ENCODE results near the gene RITA1. TPM values are rescaled to one million over a fixed set of nuclear protein-coding genes. Genes with fewer than 3 reads are reported as not detected.
"Not testable (repeated sequence)": the region's sequence is repeated elsewhere in the genome, so short reads cannot be mapped to it uniquely, and the experiment has no call there.

The RITA1 gene
- total RNA-seq, 6 experiments from 2014 or later: 11.1 to 33.0 (median 22.3) TPM

DNA sequence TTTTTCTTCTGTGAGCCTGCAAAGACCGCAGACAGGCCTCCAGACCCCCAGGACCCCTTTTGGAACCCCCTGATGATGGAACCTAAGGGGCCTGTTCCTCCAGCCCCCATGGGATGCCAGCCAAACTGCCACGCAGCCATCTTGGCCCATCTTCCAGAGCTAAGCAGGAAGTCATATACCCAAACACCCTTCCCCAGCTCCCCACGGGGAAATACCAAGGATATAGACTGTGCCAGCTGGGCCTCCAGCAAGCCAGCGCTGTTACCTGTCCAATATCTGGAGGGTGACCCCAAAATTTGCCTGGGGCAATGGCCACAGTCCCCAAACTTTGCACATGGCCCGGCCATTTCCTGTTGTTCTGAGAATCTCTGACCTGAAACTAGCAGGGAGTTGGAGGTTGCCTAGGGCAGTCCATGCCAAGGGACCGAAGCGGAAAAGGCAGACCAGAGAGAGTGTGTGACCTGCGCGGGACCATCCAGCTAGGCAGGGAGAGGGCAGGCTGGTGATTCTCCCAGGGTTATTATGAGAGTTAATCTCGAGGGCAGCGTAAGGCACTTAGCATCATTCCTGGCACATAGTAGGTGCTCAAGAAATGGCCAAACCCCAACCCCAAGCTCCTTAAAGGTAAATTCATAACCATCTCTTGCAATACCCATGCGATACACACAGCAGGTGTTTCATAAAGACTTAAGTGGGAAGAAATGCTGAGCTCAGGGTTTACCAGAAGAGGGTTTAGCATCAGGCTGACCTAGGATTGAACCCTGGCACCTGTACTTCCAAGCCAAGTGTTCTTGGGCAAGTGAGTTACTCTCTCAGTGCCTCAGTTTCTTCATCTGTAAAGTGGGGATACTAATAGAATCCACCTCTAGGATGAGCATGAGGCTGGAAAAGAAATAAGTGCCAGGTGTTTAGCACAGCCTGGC, 47.4 kb upstream of the RITA1 start:
- Histone ChIP-seq H3K4me3 (no peak overlapping the region), H3K4me1 (no peaks in the 10 kb centered on the region), H3K36me3 (no peaks in the 10 kb centered on the region), H3K9me3 (no peaks in the 10 kb centered on the region), H3K27ac (no peak overlapping the region), H3K27me3 (no peaks in the 10 kb centered on the region)
- peak in 1 of 3 donors; percentile 31 for DNase-seq
- intact Hi-C loops (cut with DNase I): no loop called here
- TF ChIP-seq, protein P1, sequence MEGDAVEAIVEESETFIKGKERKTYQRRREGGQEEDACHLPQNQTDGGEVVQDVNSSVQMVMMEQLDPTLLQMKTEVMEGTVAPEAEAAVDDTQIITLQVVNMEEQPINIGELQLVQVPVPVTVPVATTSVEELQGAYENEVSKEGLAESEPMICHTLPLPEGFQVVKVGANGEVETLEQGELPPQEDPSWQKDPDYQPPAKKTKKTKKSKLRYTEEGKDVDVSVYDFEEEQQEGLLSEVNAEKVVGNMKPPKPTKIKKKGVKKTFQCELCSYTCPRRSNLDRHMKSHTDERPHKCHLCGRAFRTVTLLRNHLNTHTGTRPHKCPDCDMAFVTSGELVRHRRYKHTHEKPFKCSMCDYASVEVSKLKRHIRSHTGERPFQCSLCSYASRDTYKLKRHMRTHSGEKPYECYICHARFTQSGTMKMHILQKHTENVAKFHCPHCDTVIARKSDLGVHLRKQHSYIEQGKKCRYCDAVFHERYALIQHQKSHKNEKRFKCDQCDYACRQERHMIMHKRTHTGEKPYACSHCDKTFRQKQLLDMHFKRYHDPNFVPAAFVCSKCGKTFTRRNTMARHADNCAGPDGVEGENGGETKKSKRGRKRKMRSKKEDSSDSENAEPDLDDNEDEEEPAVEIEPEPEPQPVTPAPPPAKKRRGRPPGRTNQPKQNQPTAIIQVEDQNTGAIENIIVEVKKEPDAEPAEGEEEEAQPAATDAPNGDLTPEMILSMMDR (IDR thresholded peaks at IDR 0.05): no peak
- TF ChIP-seq POLR2A (IDR thresholded peaks at IDR 0.05): no peak
- no peak for ATAC-seq
- 43% methylated on average over 4 of the region's 12 CpGs for WGBS (ENCODE audit: insufficient coverage, low coverage, low lambda C conversion rate, missing lambda C conversion rate)

DNA sequence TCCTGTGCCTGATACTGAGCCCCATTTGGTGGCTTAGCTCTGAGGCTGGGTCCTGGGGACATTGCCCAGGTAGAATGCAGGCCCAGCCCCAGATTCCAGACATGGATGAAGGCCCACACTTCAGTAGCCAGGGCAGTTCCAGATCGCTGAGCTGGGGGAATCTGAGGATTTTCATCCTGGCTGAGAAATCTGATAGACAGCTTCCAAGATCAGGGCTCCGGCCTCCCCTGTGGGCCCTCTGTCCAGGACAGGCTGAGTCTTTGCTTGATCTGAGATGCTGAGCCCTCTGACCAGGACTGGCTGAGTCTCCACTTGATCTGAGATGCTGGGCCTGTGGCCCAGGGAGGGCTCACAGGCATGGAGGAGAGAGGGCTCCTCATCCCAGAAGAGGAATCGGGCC, 46.7 kb upstream of the RITA1 start:
- no CpG with 5 or more reads among the region's 3 CpGs for WGBS (ENCODE audit: insufficient coverage, low coverage, low lambda C conversion rate, missing lambda C conversion rate)
- intact Hi-C loops (cut with DNase I): no loop called here
- no peak for TF ChIP-seq POLR2A (IDR thresholded peaks at IDR 0.05)
- TF ChIP-seq, protein P1 (IDR thresholded peaks at IDR 0.05): no peak

DNA sequence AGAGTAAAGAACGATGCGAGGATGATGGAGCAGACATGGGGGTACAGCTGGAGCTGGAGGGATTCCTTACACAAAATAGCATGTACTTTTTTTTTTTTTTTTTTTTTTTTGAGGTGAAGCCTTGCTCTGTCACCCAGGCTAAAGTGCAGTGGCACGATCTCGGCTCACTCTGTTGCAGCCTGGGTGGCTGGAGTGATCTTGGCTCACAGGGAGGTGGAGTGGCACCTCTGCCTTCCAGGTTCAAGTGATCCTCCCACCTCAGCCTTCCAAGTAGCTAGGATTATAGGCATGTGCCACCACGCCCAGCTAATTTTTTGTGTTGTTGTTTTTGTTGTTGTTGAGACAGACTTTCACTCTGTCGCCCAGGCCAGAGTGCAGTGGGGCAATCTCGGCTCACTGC, 44.8 kb upstream of the RITA1 start:
- H3K27ac ChIP-seq: no peak overlapping the region
- ATAC-seq: no peak
- no peak for TF ChIP-seq POLR2A (IDR thresholded peaks at IDR 0.05)
- TF ChIP-seq, protein P1 (IDR thresholded peaks at IDR 0.05): no peak
- H3K4me1 ChIP-seq: no peaks in the 10 kb centered on the region
- H3K36me3 ChIP-seq: no peaks in the 10 kb centered on the region
- H3K27me3 ChIP-seq: no peaks in the 10 kb centered on the region
- H3K4me3 ChIP-seq: no peak overlapping the region
- no peak for DNase-seq
- H3K9me3 ChIP-seq: no peaks in the 10 kb centered on the region
- WGBS (ENCODE audit: insufficient coverage, low coverage, low lambda C conversion rate, missing lambda C conversion rate): 65% methylated on average over 6 of the region's 7 CpGs
- intact Hi-C loops (cut with DNase I): no loop called here

More for the DNA sequence above, 46.7 kb upstream of the RITA1 start:
- H3K27ac ChIP-seq: no peak overlapping the region
- H3K36me3 ChIP-seq: no peaks in the 10 kb centered on the region
- no peak for ATAC-seq
- no peaks in the 10 kb centered on the region for H3K27me3 ChIP-seq
- H3K9me3 ChIP-seq: no peaks in the 10 kb centered on the region
- H3K4me1 ChIP-seq: no peaks in the 10 kb centered on the region
- DNase-seq: no peak
- no peak overlapping the region for H3K4me3 ChIP-seq

DNA sequence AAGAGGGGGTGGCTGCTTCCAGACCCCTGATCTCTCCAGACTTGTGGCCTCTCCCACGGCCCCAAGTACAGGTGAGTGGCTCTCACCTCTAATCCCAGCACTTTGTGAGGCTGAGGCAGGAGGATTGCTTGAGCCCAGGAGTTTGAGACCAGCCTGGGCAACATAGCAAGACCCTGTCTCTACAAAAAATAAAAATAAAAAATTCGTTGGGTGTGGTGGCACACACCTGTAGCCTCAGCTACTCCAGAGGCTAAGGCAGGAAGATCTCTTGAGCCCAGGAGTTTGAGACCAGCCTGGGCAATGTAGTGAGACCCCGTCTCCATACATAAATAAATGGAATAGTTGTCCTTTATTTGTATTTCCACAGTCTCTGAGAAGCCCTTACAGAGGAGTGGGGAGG, 43.8 kb upstream of the RITA1 start:
- H3K4me1 ChIP-seq; H3K9me3 ChIP-seq; DNase-seq; H3K4me3 ChIP-seq; intact Hi-C loops (cut with DNase I); H3K27me3 ChIP-seq; H3K27ac ChIP-seq; ATAC-seq; H3K36me3 ChIP-seq: not testable (repeated sequence)
- WGBS (ENCODE audit: insufficient coverage, low coverage, low lambda C conversion rate, missing lambda C conversion rate): 61% methylated on average over 3 of the region's 3 CpGs

DNA sequence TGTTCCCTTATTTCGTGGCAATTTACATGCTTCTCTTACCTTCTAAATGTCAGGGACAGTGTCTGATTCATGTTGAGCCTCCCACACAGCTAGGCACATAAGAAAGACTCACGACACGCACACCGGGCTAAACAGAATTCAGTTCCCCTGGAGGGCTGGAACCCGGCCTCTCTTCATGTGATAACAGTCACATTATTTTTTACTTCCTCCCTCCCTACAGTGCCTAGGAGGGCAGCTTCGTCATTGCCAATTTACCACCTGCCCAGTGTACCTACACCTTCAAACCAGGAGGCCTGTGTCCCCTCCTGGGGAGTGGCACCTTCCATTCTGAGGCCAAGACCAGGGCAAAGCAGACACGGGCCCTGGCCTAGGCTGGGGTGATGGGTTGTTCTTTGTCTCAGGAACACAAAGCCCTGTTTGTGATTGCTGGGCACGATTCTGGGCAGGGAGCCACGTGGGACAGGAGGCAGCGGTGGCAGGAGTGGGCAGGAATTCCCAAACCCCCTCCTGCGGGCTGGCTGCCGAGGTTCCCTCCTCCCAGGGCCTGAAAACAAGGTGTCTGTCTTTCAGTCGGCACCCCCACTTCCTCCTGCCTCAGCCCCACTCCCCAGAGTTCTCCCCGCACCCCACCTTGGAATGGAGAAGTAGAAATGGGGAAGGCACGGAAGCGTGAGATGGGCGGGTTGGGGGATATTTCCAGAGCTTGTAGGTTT, 43.2 kb upstream of the RITA1 start:
- Histone ChIP-seq H3K27ac (no peak overlapping the region), H3K27me3 (no peaks in the 10 kb centered on the region), H3K4me3 (no peak overlapping the region), H3K9me3 (no peaks in the 10 kb centered on the region), H3K36me3 (no peaks in the 10 kb centered on the region), H3K4me1 (no peaks in the 10 kb centered on the region)
- intact Hi-C loops (cut with DNase I): no loop called here
- ATAC-seq (peak; percentile 48 to 71 (median 64)), DNase-seq (peak in 2 of 3 donors; percentile 52 to 61)
- TF ChIP-seq POLR2A (IDR thresholded peaks at IDR 0.05): no peak
- TF ChIP-seq, protein P1 (IDR thresholded peaks at IDR 0.05): no peak
- 44% methylated on average over 5 of the region's 17 CpGs for WGBS (ENCODE audit: insufficient coverage, low coverage, low lambda C conversion rate, missing lambda C conversion rate)

Data from right lobe of liver (tissue), 6 donors.